Subcutaneous adipose tissue (tissue), 4 donors: ENCODE measurements around the gene SUSD3. TPM values are rescaled to one million over a fixed set of nuclear protein-coding genes. Genes with fewer than 3 reads are reported as not detected.

Experiments used
- CTCF ChIP-seq: fragments of 450-650 bp; IDR thresholded peaks from one replicate; pipeline ENCODE4 v1.5.1; 2016; ENCODE audit warnings: low read depth, mild to moderate bottlenecking, control low read depth, antibody characterized with exemption, moderate library complexity
- total RNA-seq, 4 donors: library from RNA; depleted of rRNA; stranded (reverse); fragments of >200 nt; gene quantifications; one replicate each; pipeline ENCODE4 v1.1.0, GENCODE V29; 2016

Gene SUSD3
- total RNA-seq, 4 donors from 2014 or later, result 1.1 to 2.2 TPM; not detected in 2

DNA sequence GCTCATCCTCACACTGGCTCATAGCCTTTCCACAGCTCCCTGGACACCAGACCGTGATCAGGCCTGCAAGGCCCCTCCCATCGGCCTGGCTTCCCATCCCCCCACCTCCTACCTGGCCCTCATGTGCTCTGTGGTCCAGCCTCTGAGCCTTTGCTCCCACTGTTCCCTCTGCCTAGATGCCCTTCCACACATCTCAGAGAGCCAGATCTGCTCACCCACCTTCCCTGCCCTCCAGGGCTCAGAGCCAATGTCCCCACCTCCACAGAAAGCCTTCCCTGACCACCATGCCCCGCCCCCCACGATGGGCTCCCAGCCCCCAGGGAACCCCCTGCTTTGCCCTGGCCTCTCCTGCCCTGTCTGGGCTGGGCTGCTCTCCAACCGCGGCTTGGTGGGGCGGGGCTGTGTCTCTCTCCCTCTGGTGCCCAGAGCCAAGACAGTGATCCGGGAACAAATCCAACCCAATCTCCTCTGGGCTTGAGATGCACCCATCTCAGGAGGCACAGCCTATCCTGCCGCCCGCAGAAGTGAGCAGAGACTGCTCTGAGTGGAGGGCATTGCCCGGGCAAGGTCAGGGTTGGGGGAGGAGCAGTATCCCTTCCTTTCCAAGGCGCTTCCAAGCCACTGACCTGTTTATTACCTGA lies 73.9 kb downstream of the SUSD3 start:
- TF ChIP-seq CTCF, result no peak

DNA sequence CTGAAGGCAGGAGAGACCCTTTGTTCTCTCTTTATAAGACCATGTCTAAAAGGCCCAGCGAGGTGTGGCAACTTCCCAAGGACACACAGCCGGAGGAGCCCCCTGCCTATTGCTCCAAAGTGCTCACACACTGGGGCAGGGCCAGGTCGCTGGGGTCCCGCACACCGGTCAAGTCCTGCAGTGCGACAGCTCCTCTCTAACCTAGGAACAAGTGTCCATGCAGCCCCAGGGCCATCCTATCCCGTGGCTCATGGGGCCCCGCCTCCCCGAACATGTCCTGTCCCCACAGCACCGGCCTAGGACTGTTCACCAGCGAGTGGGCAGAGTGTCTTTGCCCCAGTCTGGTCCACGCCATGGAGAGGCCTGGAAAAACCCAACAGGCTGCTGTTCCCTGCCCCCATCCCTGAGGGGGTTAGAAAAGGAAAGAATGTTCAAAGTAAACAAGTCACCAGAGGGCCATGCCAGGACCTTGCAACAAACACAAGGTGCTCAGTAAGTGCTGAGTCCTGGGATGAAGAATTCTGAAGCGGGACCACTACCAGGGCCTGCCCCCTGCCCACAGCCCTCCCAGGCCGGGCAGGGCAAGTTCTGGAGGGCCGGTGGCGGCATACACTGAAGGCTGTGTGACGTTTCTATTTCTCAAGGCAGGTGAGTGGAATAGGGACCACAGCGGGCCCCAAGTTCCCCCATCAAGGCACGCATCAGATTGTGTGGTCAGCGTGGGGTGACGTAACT lies 74.6 kb downstream of the SUSD3 start:
- no peak for TF ChIP-seq CTCF

DNA sequence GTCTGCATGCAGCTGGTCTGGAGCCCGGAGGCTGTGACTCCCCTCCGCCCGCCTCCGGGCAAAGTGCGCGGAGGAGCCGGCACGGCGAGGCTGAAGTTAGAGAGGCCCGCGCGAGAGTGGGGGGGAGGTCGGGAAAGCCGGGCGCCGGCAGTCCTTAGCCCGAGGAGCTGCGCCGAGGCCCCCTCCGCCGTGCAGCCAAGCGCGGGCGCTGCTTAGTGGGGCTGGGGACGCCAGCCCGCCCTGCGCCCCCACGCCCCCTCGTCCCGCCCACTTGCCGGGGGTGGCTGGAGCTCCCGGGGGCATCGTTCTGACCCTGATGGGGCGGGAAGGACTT lies 75.1 kb downstream of the SUSD3 start:
- no peak for TF ChIP-seq CTCF

DNA sequence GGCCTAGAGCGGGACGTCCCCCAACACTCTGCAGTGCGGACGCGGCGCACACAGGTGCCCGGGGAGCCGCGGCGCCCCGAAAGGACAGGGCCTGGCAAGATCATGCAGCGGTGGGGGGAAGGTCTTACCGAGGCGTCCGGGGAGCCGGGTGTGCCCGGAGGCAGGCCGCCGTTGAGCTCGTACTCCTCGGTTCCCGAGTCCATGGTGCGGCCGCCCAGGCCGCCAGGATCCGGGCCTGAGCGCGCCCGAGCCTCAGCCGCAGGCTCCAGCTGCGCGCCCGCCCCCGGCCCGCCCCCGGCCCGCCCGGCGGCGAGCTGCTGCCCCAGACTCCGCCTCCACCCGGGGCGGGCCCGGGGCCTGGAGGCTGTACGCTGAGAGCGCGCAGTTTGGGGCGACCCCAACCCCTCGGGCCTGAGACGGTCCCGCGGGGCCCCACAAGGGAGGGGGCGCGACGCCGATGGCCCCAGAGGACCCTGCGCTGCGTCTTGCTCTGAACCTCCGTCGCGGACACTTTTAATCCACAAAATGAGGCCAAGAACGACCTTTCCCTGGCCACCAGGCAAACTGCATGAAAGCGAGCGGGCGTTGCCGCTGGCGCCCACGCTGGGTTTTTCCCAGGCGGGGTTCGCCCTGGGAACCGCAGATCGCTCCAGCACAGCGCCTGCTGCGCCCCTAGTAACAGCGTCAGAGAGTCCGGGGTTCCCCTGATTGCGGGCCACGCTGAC lies 75.7 kb downstream of the SUSD3 start, which contains the start of gene NINJ1:
Gene NINJ1 (minus strand): TSS at position 237 of the 725 bp plus-strand sequence. CDS start 34 bp downstream, at position 203.
- TF ChIP-seq CTCF, result no peak

Other genes with a start within 250 kb of the SUSD3 start
- gene ZNF484, start 180.7 kb upstream of the SUSD3 start, total RNA-seq, result 10 to 100 TPM in 3 of 4 donors, 1 to 10 TPM in 1; 9.6 to 19.6 (median 12.5) TPM
- 10 to 100 TPM in 3 of 4 donors, 1 to 10 TPM in 1; 4.1 to 15.6 (median 11.7) TPM for gene FGD3, start 111.2 kb upstream of the SUSD3 start, total RNA-seq
- 10 to 100 TPM; 12.2 to 68.3 (median 50.3) TPM for gene CARD19, start 37.5 kb downstream of the SUSD3 start, total RNA-seq
- gene NINJ1, start 75.5 kb downstream of the SUSD3 start, total RNA-seq, result 10 to 100 TPM; 57.0 to 84.6 (median 69.0) TPM
- not detected for gene WNK2, start 125.4 kb downstream of the SUSD3 start, total RNA-seq